Aorta (tissue), 5 donors: ENCODE measurements around the gene SLC16A6. TPM values are rescaled to one million over a fixed set of nuclear protein-coding genes. Genes with fewer than 3 reads are reported as not detected.

ENCODE experiments used
- ATAC-seq: fragments of 200-7000 bp; cut with Tn5 transposase; one replicate; pipeline ENCODE4 v1.9.1; 2022; ENCODE audit warnings: moderate library complexity; ENCODE audit not compliant: low FRiP score
- DNase-seq, 2 donors: peaks; one replicate each; pipeline ENCODE4 v3.0.0-alpha.2; 2020
- H3K27ac ChIP-seq, 2 donors: one replicate each; pipeline ENCODE4 v1.5.1; 2013; ENCODE audit warnings: low read length in 2 of 2, mild to moderate bottlenecking in 2 of 2, moderate library complexity in 2 of 2, control low read depth in 1 of 2, inconsistent platforms in 1 of 2, low read depth in 1 of 2
- H3K27me3 ChIP-seq, 2 donors: one replicate each; pipeline ENCODE4 v1.6.1; 2013; ENCODE audit warnings: control low read depth in 1 of 2, low read length in 1 of 2, mild to moderate bottlenecking in 1 of 2, moderate library complexity in 1 of 2; ENCODE audit not compliant: insufficient read depth in 2 of 2, control insufficient read depth in 1 of 2
- H3K36me3 ChIP-seq, 2 donors: one replicate each; pipeline ENCODE4 v1.6.1; 2013; ENCODE audit warnings: control low read depth in 1 of 2, low read length in 1 of 2, mild to moderate bottlenecking in 1 of 2; ENCODE audit not compliant: insufficient read depth in 2 of 2, control insufficient read depth in 1 of 2
- H3K4me1 ChIP-seq, 2 donors: one replicate each; pipeline ENCODE4 v1.6.1; 2013; ENCODE audit warnings: low read length in 2 of 2, control low read depth in 1 of 2, mild to moderate bottlenecking in 1 of 2, moderate library complexity in 1 of 2; ENCODE audit not compliant: insufficient read depth in 2 of 2, control insufficient read depth in 1 of 2
- H3K4me3 ChIP-seq, 2 donors: one replicate each; pipeline ENCODE4 v1.5.1; 2013; ENCODE audit warnings: low read length in 2 of 2, control low read depth in 1 of 2, mild to moderate bottlenecking in 1 of 2
- H3K9me3 ChIP-seq: one replicate; pipeline ENCODE4 v1.6.1; 2013; ENCODE audit warnings: mild to moderate bottlenecking, low read length; ENCODE audit not compliant: control insufficient read depth
- WGBS, 2 donors: extraction: QIAGEN DNeasy Blood & Tissue Kit; methylation state at CpG; one replicate each; pipeline ENCODE4 v1.1.7; 2013; 5-methylcytosine and 5-hydroxymethylcytosine counted together
- intact Hi-C, 2 donors: fragments of 100-400 bp; cut with DNase I; formaldehyde crosslinking; loops; one replicate each; pipeline versions ENCODE4 v1.14.2 to v1.15.0; 2022
- polyA plus RNA-seq, 2 donors: library from polyadenylated mRNA; stranded (reverse); fragments of 200-250 nt; gene quantifications; one replicate each; pipeline ENCODE4 v1.2.3, GENCODE V29; 2013
- total RNA-seq, 2 donors: library from RNA; stranded (reverse); fragmentation: NEBNext Ultra II Directional; extraction: Animal tissue kit (Norgen Biotek cat#: 25700); gene quantifications; one replicate each; pipeline ENCODE4 v1.2.1, GENCODE V29; 2021
- donor health status: healthy with polysubstance abuse.
- donor health status: Bipolar disorder and iron deficiency.
- donor health status: DM: no; HTN: no; CAD: no.
- donor health status: DM: no; HTN: no; CAD: no.
- donor health status: DM: yes; HTN: yes; CAD: no.

Gene SLC16A6
- total and polyA plus RNA-seq, 4 donors: 0.38 to 5.4 (median 0.51) TPM; not detected in 1

DNA sequence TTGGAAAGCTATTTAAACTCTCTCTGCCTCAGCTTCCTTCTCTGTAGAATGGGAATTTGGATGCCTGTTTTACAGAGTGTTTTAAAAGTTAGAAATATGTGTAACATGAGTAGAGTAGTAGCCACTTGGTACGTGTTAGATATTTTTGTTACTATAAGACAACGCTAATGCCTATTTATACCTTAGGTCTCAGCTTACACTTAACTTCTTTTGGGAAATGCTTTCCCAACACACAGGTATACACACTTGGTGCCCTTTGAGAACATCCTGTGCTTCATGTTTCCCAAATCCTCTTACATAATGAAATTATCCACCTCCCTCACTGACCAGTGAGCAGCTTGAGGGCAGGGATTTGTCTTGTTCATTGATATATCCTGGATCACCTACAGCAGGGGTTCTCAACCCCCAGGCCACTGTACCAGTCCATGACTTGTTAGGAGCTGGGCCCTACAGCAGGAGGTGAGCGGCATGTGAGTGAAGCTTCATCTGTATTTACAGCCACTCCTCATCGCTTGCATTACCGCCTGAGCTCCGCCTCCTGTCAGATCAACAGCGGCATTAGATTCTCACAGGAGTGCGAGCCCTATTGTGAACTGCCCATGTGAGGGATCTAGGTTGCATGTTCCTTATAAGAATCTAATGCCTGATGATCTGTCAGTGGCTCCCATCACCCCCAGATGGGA is 33.9 kb upstream of the SLC16A6 start:
- Histone ChIP-seq H3K27ac (no peak overlapping the region), H3K4me1 (no peaks in the 10 kb centered on the region), H3K27me3 (no peaks in the 10 kb centered on the region), H3K4me3 (no peak overlapping the region), H3K9me3 (no peaks in the 10 kb centered on the region), H3K36me3 (no peaks in the 10 kb centered on the region)
- DNase-seq: no peak
- WGBS, 2 donors: 92 to 95% methylated on average over 8 of the region's 8 CpGs
- intact Hi-C loops: no loop called here
- ATAC-seq: no peak

DNA sequence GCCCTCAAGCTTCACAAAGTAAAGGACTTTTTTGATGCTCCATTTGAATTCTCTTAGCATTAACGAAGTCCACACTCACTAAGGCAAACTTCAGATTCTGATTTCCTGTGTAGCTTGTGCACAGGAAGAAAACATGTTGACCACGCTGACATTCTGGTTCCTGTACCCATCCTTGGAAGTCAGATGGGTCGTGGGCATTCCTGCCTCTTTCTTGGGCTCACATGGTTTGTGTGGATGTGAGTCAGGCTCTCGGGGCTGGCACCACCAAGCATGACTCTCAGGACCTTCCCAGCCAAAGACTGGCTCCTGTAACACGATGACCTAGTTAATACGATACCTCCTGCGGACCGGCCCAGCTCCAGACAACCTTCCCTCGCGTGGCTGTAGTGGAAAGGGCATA is 33.2 kb upstream of the SLC16A6 start:
- WGBS, 2 donors: 88 to 89% methylated on average over 10 of the region's 10 CpGs

DNA sequence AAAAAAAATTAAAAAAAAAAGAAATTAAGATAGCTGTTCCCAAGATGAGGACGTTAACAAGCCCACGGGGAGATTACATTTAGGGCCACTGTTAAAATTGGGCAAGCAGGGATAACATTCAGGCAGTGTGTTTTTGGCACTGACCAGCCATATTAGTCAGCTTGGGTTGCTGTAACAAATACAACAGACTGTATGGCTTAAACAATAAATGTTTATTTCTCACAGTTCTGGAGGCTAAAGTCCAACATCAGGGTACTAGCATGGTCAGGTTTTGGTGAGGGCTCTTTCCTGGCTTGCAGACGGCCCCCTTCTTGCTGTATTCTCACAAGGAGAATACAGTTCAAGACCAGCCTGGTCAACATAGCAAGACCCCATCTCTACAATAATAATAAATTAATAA is 31.7 kb upstream of the SLC16A6 start:
- ATAC-seq: no peak

More for the DNA sequence above, 33.2 kb upstream of the SLC16A6 start:
- ATAC-seq (no peak), DNase-seq (no peak)
- H3K9me3 ChIP-seq: no peaks in the 10 kb centered on the region
- intact Hi-C loops: no loop called here
- H3K4me1 ChIP-seq: no peaks in the 10 kb centered on the region
- no peak overlapping the region for H3K4me3 ChIP-seq
- H3K27me3 ChIP-seq: no peaks in the 10 kb centered on the region
- H3K36me3 ChIP-seq: no peaks in the 10 kb centered on the region
- no peak overlapping the region for H3K27ac ChIP-seq

DNA sequence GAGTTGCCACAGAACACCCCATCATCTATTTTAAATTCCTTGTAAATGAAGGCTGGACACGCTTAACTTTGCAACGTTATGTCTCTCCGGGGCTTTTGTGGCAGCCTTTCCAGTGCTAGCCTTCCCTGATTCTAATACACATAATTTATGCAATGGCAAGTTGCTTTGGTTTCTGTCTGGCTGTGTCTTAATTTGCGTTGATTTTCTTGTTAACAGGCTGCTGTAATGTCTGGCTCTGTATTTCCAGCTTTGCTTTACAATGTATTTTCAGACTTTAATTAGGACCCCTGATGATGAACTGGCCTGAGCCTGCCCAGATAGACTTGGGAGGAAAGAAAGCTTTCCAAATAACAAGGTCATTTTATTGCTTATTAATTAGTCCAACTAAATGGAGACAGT is 30.6 kb upstream of the SLC16A6 start:
- Histone ChIP-seq H3K27ac (no peak overlapping the region), H3K4me3 (no peak overlapping the region), H3K36me3 (no peaks in the 10 kb centered on the region), H3K9me3 (no peaks in the 10 kb centered on the region), H3K4me1 (no peaks in the 10 kb centered on the region), H3K27me3 (no peaks in the 10 kb centered on the region)
- DNase-seq (no peak), ATAC-seq (no peak)
- intact Hi-C loops: no loop called here
- 44 to 50% methylated on average over 4 of the region's 4 CpGs for WGBS, 2 donors

More for the DNA sequence above, 31.7 kb upstream of the SLC16A6 start:
- Histone ChIP-seq H3K36me3 (no peaks in the 10 kb centered on the region), H3K9me3 (no peaks in the 10 kb centered on the region), H3K4me1 (no peaks in the 10 kb centered on the region), H3K4me3 (no peak overlapping the region), H3K27me3 (no peaks in the 10 kb centered on the region), H3K27ac (no peak overlapping the region)
- no peak for DNase-seq
- 68 to 88% methylated on average over 3 of the region's 3 CpGs for WGBS, 2 donors
- intact Hi-C loops: no loop called here

- Histone ChIP-seq H3K9me3 (no peaks in the 10 kb centered on the region), H3K27me3 (no peaks in the 10 kb centered on the region), H3K4me3 (no peak overlapping the region), H3K36me3 (no peaks in the 10 kb centered on the region), H3K4me1 (no peaks in the 10 kb centered on the region), H3K27ac (no peak overlapping the region)
- intact Hi-C loops: no loop called here
- no peak for ATAC-seq
- 85 to 90% methylated on average over 7 of the region's 7 CpGs for WGBS, 2 donors
- DNase-seq: no peak
Observed at GRCh38 chr17:68320943-68321555, 30.1 kb upstream of the SLC16A6 start.

- Histone ChIP-seq H3K9me3 (no peaks in the 10 kb centered on the region), H3K27ac (no peak overlapping the region), H3K36me3 (no peaks in the 10 kb centered on the region), H3K27me3 (no peaks in the 10 kb centered on the region), H3K4me1 (no peaks in the 10 kb centered on the region), H3K4me3 (no peak overlapping the region)
- intact Hi-C loops: no loop called here
- no peak for ATAC-seq
- no peak for DNase-seq
- 60 to 63% methylated on average over 5 of the region's 5 CpGs for WGBS, 2 donors
Observed at GRCh38 chr17:68320311-68320865, 29.5 kb upstream of the SLC16A6 start.

DNA sequence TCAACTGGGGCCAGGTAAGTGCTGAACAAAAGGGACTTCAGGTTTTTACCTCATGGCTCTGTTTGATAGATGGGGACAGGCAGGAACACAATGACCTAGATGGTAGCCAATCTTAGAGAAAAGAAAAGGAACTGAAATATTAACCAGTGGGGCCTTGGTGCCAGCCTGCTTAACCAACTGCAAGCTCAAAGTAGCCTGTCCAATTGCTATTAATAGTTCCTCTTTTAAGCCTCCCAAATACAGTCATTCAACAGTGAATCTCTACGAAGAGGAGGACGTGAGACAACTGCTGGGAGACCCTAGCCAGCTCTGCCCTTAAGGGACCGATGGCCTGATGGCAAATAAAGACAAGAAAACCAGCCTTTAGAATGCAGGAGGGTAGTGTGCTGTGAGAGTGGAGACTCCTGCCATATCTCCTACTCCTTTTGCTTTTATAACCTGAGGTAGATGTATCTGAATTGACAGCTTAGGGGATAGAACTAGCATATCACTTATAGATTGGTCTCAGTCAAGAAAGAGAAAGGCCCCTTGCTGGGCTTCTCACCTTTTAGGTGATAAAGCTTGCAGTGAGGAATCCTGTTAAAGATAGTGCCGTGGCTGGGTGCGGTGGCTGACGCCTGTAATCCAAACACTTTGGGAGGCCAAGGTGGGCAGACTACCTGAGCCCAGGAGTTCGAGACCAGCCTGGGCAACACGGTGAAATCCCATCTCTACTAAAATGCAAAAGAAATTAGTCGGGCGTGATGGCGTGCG is 28.7 kb upstream of the SLC16A6 start:
- H3K4me1 ChIP-seq: no peaks in the 10 kb centered on the region
- H3K27ac ChIP-seq: no peak overlapping the region
- no peaks in the 10 kb centered on the region for H3K9me3 ChIP-seq
- no peaks in the 10 kb centered on the region for H3K36me3 ChIP-seq
- DNase-seq (no peak), ATAC-seq (no peak)
- 87 to 89% methylated on average over 12 of the region's 12 CpGs for WGBS, 2 donors
- intact Hi-C loops: no loop called here
- H3K27me3 ChIP-seq: no peaks in the 10 kb centered on the region
- no peak overlapping the region for H3K4me3 ChIP-seq

- 63 to 69% methylated on average over 8 of the region's 8 CpGs for WGBS, 2 donors
- intact Hi-C loops: no loop called here
- no peak for ATAC-seq
Observed at GRCh38 chr17:68318103-68318991, 27.4 kb upstream of the SLC16A6 start.

More at GRCh38 chr17:68318103-68318991, 27.4 kb upstream of the SLC16A6 start:
- Histone ChIP-seq H3K4me3 (no peak overlapping the region), H3K9me3 (no peaks in the 10 kb centered on the region), H3K27me3 (no peaks in the 10 kb centered on the region), H3K27ac (no peak overlapping the region), H3K36me3 (no peaks in the 10 kb centered on the region), H3K4me1 (no peaks in the 10 kb centered on the region)
- no peak for DNase-seq
